Measurements from ENCODE around the gene CDADC1.
"Not testable (repeated sequence)": the region's sequence is repeated elsewhere in the genome, so short reads cannot be mapped to it uniquely, and the experiment has no call there.

CDADC1 gene

GRCh38 chr13:49319951-49320350 lies 72.2 kb downstream of the CDADC1 start:
- no peak for DNase-seq

GRCh38 chr13:49320975-49321374 lies 73.2 kb downstream of the CDADC1 start:
- DNase-seq, result no peak

- no peak for DNase-seq
Measured at GRCh38 chr13:49322702-49323101, 75.0 kb downstream of the CDADC1 start.

- DNase-seq, result no peak
Measured at GRCh38 chr13:49323344-49323743, 75.6 kb downstream of the CDADC1 start.

- DNase-seq, result no peak
Measured at GRCh38 chr13:49326222-49326917, 78.6 kb downstream of the CDADC1 start.

GRCh38 chr13:49327145-49327544 lies 79.4 kb downstream of the CDADC1 start:
- DNase-seq, result not testable (repeated sequence)

GRCh38 chr13:49329831-49330545 lies 82.3 kb downstream of the CDADC1 start:
- peak; percentile 11 for DNase-seq

GRCh38 chr13:49330546-49330864 lies 82.8 kb downstream of the CDADC1 start:
- DNase-seq, result no peak

GRCh38 chr13:49336655-49337054 lies 88.9 kb downstream of the CDADC1 start:
- no peak for DNase-seq

GRCh38 chr13:49340161-49340560 lies 92.4 kb downstream of the CDADC1 start:
- no peak for DNase-seq

- no peak for DNase-seq
Measured at GRCh38 chr13:49341517-49341916, 93.8 kb downstream of the CDADC1 start.

GRCh38 chr13:49341941-49342340 lies 94.2 kb downstream of the CDADC1 start:
- no peak for DNase-seq

GRCh38 chr13:49342454-49342853 lies 94.7 kb downstream of the CDADC1 start:
- DNase-seq, result no peak

Measured in hematopoietic multipotent progenitor cell treated with erythropoietin and hydrocortisone succinate and interleukin-3 and kit ligand, for 8 days (in vitro differentiated cells).